Chondrocyte (in vitro differentiated cells): ENCODE measurements around the gene CBLB. TPM values are rescaled to one million over a fixed set of nuclear protein-coding genes. Genes with fewer than 3 reads are reported as not detected.
A peak's percentile ranks its signal among the peaks of the same experiment; 100 is the strongest.
"Not testable (repeated sequence)": the region's sequence is repeated elsewhere in the genome, so short reads cannot be mapped to it uniquely, and the experiment has no call there.

Experiments used
- DNase-seq: peaks from one replicate; pipeline ENCODE4 v3.0.0; 2021; ENCODE audit warnings: mixed read lengths, low spot score
- H3K27ac Mint-ChIP-seq: one replicate; pipeline ENCODE4 v1.8.0; 2021; ENCODE audit warnings: mild to moderate bottlenecking, moderate library complexity, mixed read lengths; ENCODE audit not compliant: unreplicated experiment
- H3K27me3 Mint-ChIP-seq: 2 replicates; pipeline ENCODE4 v1.8.0; 2021; ENCODE audit warnings: low read depth, mixed read lengths
- H3K36me3 Mint-ChIP-seq: 2 replicates; pipeline ENCODE4 v1.8.0; 2021; ENCODE audit warnings: low read depth, mixed read lengths
- H3K4me1 Mint-ChIP-seq: 2 replicates; pipeline ENCODE4 v1.8.0; 2021; ENCODE audit warnings: low read depth, mild to moderate bottlenecking, mixed read lengths
- H3K4me3 Mint-ChIP-seq: one replicate; pipeline ENCODE4 v1.8.0; 2021; ENCODE audit warnings: mild to moderate bottlenecking, moderate library complexity, mixed read lengths; ENCODE audit not compliant: unreplicated experiment
- H3K9me3 Mint-ChIP-seq: 2 replicates; pipeline ENCODE4 v1.8.0; 2021; ENCODE audit warnings: low read depth, mixed read lengths
- total RNA-seq: library from RNA; stranded (reverse); gene quantifications from 3 replicates; pipeline ENCODE4 v1.2.1, GENCODE V29; 2021
- TF ChIP-seq, protein P1 (sequence below): fragments of 200-600 bp; sonication (generic); IDR thresholded peaks from 2 replicates; pipeline ENCODE4 v1.5.0; 2021; ENCODE audit warnings: antibody characterized with exemption, mild to moderate bottlenecking, moderate library complexity

Gene CBLB
- total RNA-seq, 1 donor from 2014 or later, result 25.0 TPM

DNA sequence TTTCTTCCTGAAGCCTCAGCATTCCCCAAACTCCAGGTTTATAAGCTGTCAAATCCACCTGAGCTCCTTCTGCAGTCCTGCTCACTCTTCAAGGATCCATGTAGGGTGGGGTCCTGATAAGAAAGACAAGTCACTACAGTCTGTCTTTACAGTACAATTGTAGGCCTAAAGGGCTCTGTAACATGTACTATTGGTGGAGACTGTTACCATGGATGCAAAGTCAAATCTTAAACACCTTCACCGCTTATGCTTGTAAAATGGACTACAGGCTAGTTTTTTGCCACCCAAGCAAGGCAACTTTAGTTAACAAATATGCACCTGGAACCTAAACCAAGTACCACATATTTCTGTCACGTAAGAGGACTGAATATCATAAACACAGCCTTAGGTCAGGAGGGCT, 44.7 kb downstream of the CBLB start:
- TF ChIP-seq, protein P1, sequence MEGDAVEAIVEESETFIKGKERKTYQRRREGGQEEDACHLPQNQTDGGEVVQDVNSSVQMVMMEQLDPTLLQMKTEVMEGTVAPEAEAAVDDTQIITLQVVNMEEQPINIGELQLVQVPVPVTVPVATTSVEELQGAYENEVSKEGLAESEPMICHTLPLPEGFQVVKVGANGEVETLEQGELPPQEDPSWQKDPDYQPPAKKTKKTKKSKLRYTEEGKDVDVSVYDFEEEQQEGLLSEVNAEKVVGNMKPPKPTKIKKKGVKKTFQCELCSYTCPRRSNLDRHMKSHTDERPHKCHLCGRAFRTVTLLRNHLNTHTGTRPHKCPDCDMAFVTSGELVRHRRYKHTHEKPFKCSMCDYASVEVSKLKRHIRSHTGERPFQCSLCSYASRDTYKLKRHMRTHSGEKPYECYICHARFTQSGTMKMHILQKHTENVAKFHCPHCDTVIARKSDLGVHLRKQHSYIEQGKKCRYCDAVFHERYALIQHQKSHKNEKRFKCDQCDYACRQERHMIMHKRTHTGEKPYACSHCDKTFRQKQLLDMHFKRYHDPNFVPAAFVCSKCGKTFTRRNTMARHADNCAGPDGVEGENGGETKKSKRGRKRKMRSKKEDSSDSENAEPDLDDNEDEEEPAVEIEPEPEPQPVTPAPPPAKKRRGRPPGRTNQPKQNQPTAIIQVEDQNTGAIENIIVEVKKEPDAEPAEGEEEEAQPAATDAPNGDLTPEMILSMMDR, result no peak
- Mint-ChIP-seq H3K4me3 (no peak overlapping the region), H3K36me3 (peaks cover 8% of the 10 kb centered on the region)

DNA sequence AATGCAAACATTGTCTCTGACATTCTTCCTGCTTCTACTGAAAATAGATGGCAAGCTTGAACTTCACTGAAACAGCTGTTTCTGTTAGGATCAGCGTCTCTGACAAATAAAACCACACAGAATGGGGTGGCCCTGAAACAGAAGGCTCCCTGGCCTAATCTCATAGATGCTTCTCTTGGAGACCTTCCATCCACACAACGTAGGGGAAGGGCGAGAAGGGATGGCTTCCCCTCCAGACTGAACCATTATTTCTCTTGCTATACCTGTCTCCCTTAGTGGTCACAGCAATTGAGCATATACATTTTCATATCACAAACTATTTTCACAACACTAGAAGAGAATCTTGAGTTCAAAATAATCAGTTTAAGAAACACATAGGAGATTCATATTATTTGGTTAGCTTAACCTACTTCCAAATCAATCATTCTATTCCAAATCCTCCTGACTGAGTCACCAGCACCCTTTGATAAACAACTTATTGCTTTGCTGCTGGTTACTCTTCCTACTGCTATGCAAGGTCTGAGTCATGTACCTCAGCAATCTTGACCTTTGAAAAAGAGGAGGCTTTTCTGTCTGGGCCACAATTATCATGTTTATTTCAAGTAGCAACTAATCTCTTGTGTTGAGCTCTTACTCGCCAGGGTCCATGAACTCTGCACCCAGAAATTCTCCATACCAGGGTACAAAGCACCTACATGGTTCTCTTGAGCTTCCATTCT, 45.5 kb downstream of the CBLB start:
- Mint-ChIP-seq H3K4me1 (peaks cover 34% of the 10 kb centered on the region), H3K4me3 (no peak overlapping the region), H3K9me3 (peaks cover 3% of the 10 kb centered on the region), H3K36me3 (peaks cover 8% of the 10 kb centered on the region), H3K27me3 (no peaks in the 10 kb centered on the region), H3K27ac (peak overlapping the region; percentile 64)
- TF ChIP-seq, protein P1, result no peak
- DNase-seq, result no peak

More for the DNA sequence above, 44.7 kb downstream of the CBLB start:
- H3K4me1 Mint-ChIP-seq, result peaks cover 38% of the 10 kb centered on the region
- H3K27ac Mint-ChIP-seq, result peak overlapping the region; percentile 64
- no peaks in the 10 kb centered on the region for H3K27me3 Mint-ChIP-seq
- DNase-seq, result no peak
- H3K9me3 Mint-ChIP-seq, result peaks cover 3% of the 10 kb centered on the region

DNA sequence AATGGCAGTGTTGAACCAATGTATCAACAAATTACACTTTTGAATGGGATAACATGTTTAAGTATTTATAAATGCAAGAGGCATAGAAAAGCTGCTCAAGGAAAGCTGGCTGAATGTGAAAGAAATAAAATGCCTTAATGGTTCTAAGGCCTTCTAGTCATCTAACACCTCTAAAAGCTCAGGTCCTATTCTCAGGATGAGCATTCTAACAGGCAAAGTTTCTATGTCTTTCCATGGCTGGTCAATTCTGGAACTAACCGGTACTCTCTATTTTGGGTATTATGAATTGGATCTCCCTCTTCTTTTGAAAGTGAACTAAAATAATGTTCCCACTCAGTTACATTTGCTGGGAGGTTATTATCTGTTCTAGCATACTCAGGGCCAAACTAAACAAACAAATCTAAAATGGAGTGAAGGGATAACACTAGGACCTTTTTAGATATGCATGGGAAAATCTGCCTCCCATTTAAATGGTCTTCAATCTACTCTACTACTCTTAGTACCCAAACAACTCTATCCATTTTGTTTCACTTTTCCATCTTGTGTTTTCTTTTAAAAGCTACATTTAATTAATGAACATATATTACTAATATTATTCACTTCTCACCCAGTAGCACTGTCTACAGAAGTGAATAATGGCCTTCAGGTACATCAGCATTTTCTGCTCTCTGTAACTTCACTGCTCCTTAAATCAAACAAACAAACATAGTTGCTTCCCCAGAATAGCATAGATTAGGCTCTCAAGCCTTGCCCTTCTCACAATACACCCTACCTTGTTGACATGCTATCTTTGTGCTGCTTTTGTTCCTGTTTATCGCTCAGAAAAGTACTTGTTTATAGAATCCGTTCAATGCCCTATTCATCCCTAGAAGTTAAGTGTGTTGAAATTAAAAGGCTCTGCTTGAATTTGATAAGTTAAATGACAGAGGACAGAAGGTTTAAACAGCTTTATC, 46.4 kb downstream of the CBLB start:
- no peak for DNase-seq
- H3K27me3 Mint-ChIP-seq, result no peaks in the 10 kb centered on the region
- H3K9me3 Mint-ChIP-seq, result no peaks in the 10 kb centered on the region
- H3K36me3 Mint-ChIP-seq, result peaks cover 8% of the 10 kb centered on the region
- H3K4me1 Mint-ChIP-seq, result peaks cover 29% of the 10 kb centered on the region
- H3K27ac Mint-ChIP-seq, result peak overlapping the region; percentile 14
- TF ChIP-seq, protein P1, result no peak
- no peak overlapping the region for H3K4me3 Mint-ChIP-seq

DNA sequence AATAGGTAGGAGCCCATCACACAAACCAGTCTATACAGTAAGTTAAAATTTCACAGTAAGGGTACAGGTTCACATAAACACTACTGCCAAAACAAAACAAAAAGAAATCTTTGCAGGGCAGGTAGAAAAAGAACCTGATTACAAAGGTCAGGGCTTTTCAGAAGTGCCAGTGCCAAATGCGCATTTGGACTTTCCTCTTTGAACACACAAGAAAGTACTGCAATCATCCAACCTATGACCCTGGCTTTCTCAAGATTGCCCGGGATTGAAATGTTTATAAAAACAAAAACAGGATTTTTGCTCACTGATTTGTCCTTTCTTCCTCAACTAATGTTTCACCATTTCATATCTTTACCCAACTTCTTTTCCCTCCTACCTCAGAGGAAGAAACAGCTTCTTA, 47.4 kb downstream of the CBLB start:
- DNase-seq, result no peak
- Mint-ChIP-seq H3K27me3 (no peaks in the 10 kb centered on the region), H3K4me3 (no peak overlapping the region), H3K9me3 (no peaks in the 10 kb centered on the region), H3K36me3 (peaks cover 8% of the 10 kb centered on the region), H3K4me1 (peaks cover 29% of the 10 kb centered on the region), H3K27ac (no peak overlapping the region)
- TF ChIP-seq, protein P1, result no peak

DNA sequence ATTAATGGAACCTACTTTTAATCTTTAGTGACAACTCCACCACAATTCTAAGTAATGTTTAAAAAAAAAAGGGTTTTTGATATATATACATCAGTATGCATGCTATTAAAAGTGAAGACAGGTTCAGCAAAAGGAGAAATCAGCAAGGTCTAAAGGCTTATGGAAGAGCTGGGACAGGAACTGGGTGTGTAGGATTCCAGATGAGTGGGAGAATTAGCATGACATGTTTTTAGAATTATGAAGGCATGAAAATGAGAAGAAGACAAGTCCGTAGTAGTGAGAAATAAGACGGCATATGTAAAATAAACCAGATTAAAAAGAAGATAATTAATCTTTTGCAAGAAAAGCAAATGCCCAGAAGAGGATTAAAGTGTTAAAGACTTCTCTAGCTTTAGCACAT, 52.0 kb downstream of the CBLB start:
- Mint-ChIP-seq H3K4me3 (no peak overlapping the region), H3K4me1 (peaks cover 13% of the 10 kb centered on the region), H3K27ac (no peak overlapping the region), H3K27me3 (no peaks in the 10 kb centered on the region), H3K36me3 (peaks cover 5% of the 10 kb centered on the region), H3K9me3 (no peaks in the 10 kb centered on the region)
- TF ChIP-seq, protein P1, result no peak
- DNase-seq, result no peak

DNA sequence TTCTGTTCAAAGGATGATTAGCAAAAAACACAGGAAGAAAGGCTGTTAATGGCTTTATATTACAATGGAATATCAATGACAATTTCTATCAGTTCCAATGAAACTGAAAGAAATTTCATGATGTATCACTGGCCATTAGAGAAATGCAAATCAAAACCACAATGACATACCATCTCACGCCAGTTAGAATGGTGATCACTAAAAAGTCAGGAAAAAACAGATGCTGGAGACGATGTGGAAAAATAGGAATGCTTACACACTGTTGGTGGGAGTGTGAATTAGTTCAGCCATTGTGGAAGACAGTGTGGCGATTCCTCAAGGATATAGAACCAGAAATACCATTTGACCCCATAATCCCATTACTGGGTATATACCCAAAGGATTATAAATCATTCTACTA, 53.5 kb downstream of the CBLB start:
- H3K4me3 Mint-ChIP-seq, H3K27ac Mint-ChIP-seq, H3K27me3 Mint-ChIP-seq, H3K36me3 Mint-ChIP-seq, H3K9me3 Mint-ChIP-seq, DNase-seq, H3K4me1 Mint-ChIP-seq: not testable (repeated sequence)
